Medulla oblongata (tissue), 1 donor: ENCODE measurements around the gene ZNF831.

ENCODE experiments used
- DNase-seq: peaks from one replicate; pipeline ENCODE4 v3.0.0-alpha.2; 2015; ENCODE audit errors: extremely low spot score

The ZNF831 gene

DNA sequence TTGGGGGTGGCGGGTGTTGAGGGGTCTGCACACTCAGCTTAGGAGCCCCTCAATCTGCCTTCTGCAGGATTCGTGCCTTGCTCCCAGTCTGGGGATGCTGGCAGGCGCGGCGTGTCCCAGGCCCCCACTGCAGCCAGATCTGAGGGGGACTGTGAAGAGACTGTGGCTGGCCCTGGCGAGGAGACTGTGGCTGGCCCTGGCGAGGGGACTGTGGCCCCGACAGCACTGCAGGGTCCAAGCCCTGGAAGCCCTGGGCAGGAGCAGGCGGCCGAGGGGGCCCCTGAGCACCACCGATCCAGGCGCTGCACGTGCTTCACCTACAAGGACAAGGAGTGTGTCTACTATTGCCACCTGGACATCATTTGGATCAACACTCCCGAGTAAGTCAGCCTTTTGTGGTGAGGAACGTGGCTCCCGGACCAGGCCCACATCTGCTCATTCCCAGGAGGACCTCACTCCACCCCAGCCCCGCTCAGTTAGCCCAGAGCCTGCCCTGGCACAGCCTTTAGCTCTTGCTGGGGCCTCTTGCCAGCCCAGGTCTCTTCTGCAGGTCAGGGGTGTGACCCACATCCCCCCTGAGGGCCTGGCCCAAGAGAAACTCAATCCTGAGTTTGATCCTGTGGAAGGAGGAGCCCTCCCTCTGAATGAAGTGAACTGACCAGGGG, 137.9 kb downstream of the ZNF831 start:
- no peak for DNase-seq

GRCh38 chr20:59305908-59306655, 142.5 kb downstream of the ZNF831 start:
- DNase-seq = no peak

- no peak for DNase-seq
Observed at GRCh38 chr20:59307270-59307669, 143.6 kb downstream of the ZNF831 start.
